Inflammatory macrophage treated with lipopolysaccharide for 1 hour (primary cell): ENCODE results near the gene GALNT17.

Experiments
- DNase-seq, 2 donors: peaks; one replicate each; pipeline ENCODE4 v3.0.0-alpha.2; 2020 to 2022

The GALNT17 gene

GRCh38 chr7:71345117-71345884, 213.4 kb downstream of the GALNT17 start:
- no peak for DNase-seq

- no peak for DNase-seq
Observed at GRCh38 chr7:71348821-71349681, 217.1 kb downstream of the GALNT17 start.

GRCh38 chr7:71349682-71350481, 217.9 kb downstream of the GALNT17 start:
- DNase-seq = no peak

GRCh38 chr7:71350680-71351079, 218.7 kb downstream of the GALNT17 start:
- no peak for DNase-seq

GRCh38 chr7:71354716-71355115, 222.8 kb downstream of the GALNT17 start:
- DNase-seq = no peak

- no peak for DNase-seq
Observed at GRCh38 chr7:71361451-71362032, 229.6 kb downstream of the GALNT17 start.

- DNase-seq = no peak
Observed at GRCh38 chr7:71362240-71362639, 230.3 kb downstream of the GALNT17 start.

GRCh38 chr7:71363223-71363622, 231.3 kb downstream of the GALNT17 start:
- no peak for DNase-seq

GRCh38 chr7:71363627-71364026, 231.7 kb downstream of the GALNT17 start:
- DNase-seq = no peak

GRCh38 chr7:71364551-71364950, 232.6 kb downstream of the GALNT17 start:
- DNase-seq = no peak

GRCh38 chr7:71372991-71373390, 241.0 kb downstream of the GALNT17 start:
- DNase-seq = no peak

GRCh38 chr7:71377062-71377461, 245.1 kb downstream of the GALNT17 start:
- DNase-seq = no peak

- DNase-seq = no peak
Observed at GRCh38 chr7:71377469-71377868, 245.5 kb downstream of the GALNT17 start.

GRCh38 chr7:71384094-71384493, 252.2 kb downstream of the GALNT17 start:
- DNase-seq = no peak

GRCh38 chr7:71385330-71385729, 253.4 kb downstream of the GALNT17 start:
- no peak for DNase-seq

- DNase-seq = no peak
Observed at GRCh38 chr7:71386152-71386785, 254.3 kb downstream of the GALNT17 start.

- no peak for DNase-seq
Observed at GRCh38 chr7:71388181-71388580, 256.2 kb downstream of the GALNT17 start.

GRCh38 chr7:71389976-71390375, 258.0 kb downstream of the GALNT17 start:
- DNase-seq = no peak

GRCh38 chr7:71393661-71394060, 261.7 kb downstream of the GALNT17 start:
- DNase-seq = no peak

- DNase-seq = no peak
Observed at GRCh38 chr7:71402684-71403083, 270.7 kb downstream of the GALNT17 start.

GRCh38 chr7:71403202-71403946, 271.4 kb downstream of the GALNT17 start:
- DNase-seq = no peak
